Common myeloid progenitor, CD34-positive (primary cell): Measurements from ENCODE around the gene TM6SF1.
A peak's percentile ranks its signal among the peaks of the same experiment; 100 is the strongest.
"Not testable (repeated sequence)": the region's sequence is repeated elsewhere in the genome, so short reads cannot be mapped to it uniquely, and the experiment has no call there.

Experiments used
- CTCF ChIA-PET: fragments of 350-600 bp; sonication (Branson Sonifier 250); formaldehyde crosslinking; loops from one replicate; lab custom pipeline; 2021; ENCODE audit warnings: antibody characterized with exemption; lab: Charles Lee
- POLR2A ChIA-PET: fragments of 350-600 bp; sonication (Branson Sonifier 250); formaldehyde crosslinking; loops from one replicate; lab custom pipeline; 2021; ENCODE audit warnings: antibody characterized with exemption; lab: Charles Lee
- DNase-seq, 3 donors: peaks; one replicate each; pipeline versions ENCODE4 v3.0.0 to v3.0.0-alpha.2; 2013
- H3K27ac ChIP-seq, 2 experiments: 1 replicate in 1 of 2; 2 replicates in 1 of 2; pipeline ENCODE4 v1.7.0; 2013; ENCODE audit warnings: inconsistent platforms in 2 of 2, low read length in 2 of 2, mild to moderate bottlenecking in 2 of 2, low read depth in 1 of 2, moderate library complexity in 1 of 2; ENCODE audit not compliant: severe bottlenecking in 2 of 2, insufficient read depth in 1 of 2, poor library complexity in 1 of 2
- H3K27me3 ChIP-seq, 5 experiments: replicated peaks in 2 of 5; 1 replicate in 3 of 5; 2 replicates in 2 of 5; pipeline versions ENCODE4 v1.6.1 to v1.7.0; 2013; ENCODE audit warnings: low read length in 4 of 5, mild to moderate bottlenecking in 2 of 5, moderate library complexity in 2 of 5, inconsistent platforms in 1 of 5; ENCODE audit not compliant: insufficient read depth in 5 of 5, control insufficient read depth in 4 of 5
- H3K36me3 ChIP-seq, 4 experiments: 1 replicate in 2 of 4; 2 replicates in 2 of 4; pipeline versions ENCODE4 v1.6.1 to v1.7.0; 2013; ENCODE audit warnings: low read length in 3 of 4, control low read depth in 1 of 4, mild to moderate bottlenecking in 1 of 4; ENCODE audit not compliant: control insufficient read depth in 4 of 4, insufficient read depth in 4 of 4
- H3K4me1 ChIP-seq, 4 experiments: 1 replicate in 3 of 4; 2 replicates in 1 of 4; pipeline versions ENCODE4 v1.6.1 to v1.7.1; 2013; ENCODE audit warnings: low read length in 3 of 4, mild to moderate bottlenecking in 3 of 4, control low read depth in 1 of 4, inconsistent platforms in 1 of 4, moderate library complexity in 1 of 4; ENCODE audit not compliant: control insufficient read depth in 4 of 4, insufficient read depth in 4 of 4; ENCODE audit errors: control extremely low read depth in 1 of 4
- H3K4me3 ChIP-seq, 7 experiments: 1 replicate in 4 of 7; 2 replicates in 3 of 7; pipeline versions ENCODE4 v1.5.1 to v1.7.0; 2013; ENCODE audit warnings: mild to moderate bottlenecking in 7 of 7, low read length in 6 of 7, moderate library complexity in 6 of 7, inconsistent platforms in 2 of 7, low read depth in 2 of 7, control low read depth in 1 of 7; ENCODE audit not compliant: insufficient read depth in 4 of 7, control insufficient read depth in 1 of 7; ENCODE audit errors: extremely low read depth in 1 of 7
- H3K9me3 ChIP-seq, 5 experiments: 1 replicate in 4 of 5; 2 replicates in 1 of 5; pipeline versions ENCODE4 v1.6.1 to v1.7.1; 2013; ENCODE audit warnings: low read length in 4 of 5, mild to moderate bottlenecking in 2 of 5, inconsistent platforms in 1 of 5, low read depth in 1 of 5, moderate library complexity in 1 of 5; ENCODE audit not compliant: control insufficient read depth in 4 of 5, insufficient read depth in 2 of 5; ENCODE audit errors: control extremely low read depth in 1 of 5
- WGBS: methylation state at CpG from one replicate; pipeline ENCODE4 v1.1.5; 2013; ENCODE audit not compliant: insufficient coverage; 5-methylcytosine and 5-hydroxymethylcytosine counted together

Gene TM6SF1

GRCh38 chr15:83065431-83065830 is 42.0 kb upstream of the TM6SF1 start:
- Histone ChIP-seq H3K9me3 (no peaks in the 10 kb centered on the region), H3K27me3 (no peaks in the 10 kb centered on the region), H3K36me3 (peaks cover 0 to 16% (median 4%) of the 10 kb centered on the region in 4 experiments), H3K27ac (peak overlapping the region in 1 of 2 experiments; percentile 86), H3K4me1 (peaks cover 31 to 59% (median 44%) of the 10 kb centered on the region in 4 experiments), H3K4me3 (peak overlapping the region in 6 of 7 experiments; percentile 79 to 98 (median 94))
- POLR2A ChIA-PET: no interaction called here
- whole genome bisulfite sequencing: 60% methylated on average over 1 of the region's 3 CpGs
- no peak for DNase-seq
- CTCF ChIA-PET: interaction anchor here (1.3 kb wide), 1 partner anchor 21 kb away, joined by 3 read pairs; no protein-coding TSS in a partner anchor

DNA sequence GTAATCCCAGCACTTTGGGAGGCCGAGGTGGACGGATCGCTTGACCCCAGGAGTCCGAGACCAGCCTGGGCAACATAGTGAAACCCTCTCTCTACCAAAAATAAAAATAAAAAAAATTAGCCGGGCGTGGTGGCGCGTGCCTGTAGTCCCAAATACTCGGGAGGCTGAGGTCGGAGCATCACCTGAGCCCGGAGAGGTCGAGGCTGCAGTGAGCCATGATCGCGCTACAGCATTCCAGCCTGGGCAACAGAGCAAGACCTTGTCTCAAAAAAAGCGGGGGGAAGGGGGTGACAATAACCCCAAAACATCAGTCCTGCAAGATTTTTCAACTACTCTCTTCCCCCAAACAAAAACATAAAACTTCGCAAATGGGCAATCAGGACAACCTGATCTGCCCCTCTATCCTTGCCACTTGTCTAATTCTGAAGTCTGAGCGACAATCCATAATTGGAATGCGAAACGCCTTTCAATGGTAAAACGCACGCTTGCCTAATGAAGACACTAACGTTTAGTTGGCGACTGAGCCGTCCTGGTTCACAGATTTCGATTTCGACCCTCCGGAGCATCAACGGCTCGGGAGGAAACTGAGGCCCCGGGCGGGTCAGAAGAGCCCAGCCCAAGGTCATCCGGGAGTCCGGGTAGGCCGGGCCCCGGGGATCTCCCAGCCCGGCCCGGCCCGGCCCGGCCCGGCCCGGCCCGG is 41.3 kb upstream of the TM6SF1 start:
- Histone ChIP-seq H3K27me3 (no peaks in the 10 kb centered on the region), H3K9me3 (no peaks in the 10 kb centered on the region), H3K27ac (peak overlapping the region; percentile 64 to 86), H3K4me3 (peak overlapping the region; percentile 71 to 98 (median 91)), H3K4me1 (peaks cover 31 to 59% (median 44%) of the 10 kb centered on the region in 4 experiments), H3K36me3 (peaks cover 0 to 14% (median 4%) of the 10 kb centered on the region in 4 experiments)
- DNase-seq: peak in 1 of 3 donors; percentile 27
- POLR2A ChIA-PET: interaction anchor here (0.6 to 2.5 kb wide), 3 partner anchors 8 to 204 kb away, joined by 3 to 14 read pairs (median 5); partner anchors contain the start of gene TM6SF1
- CTCF ChIA-PET: interaction anchor here (1.1 to 1.9 kb wide), 3 partner anchors 15 to 129 kb away, joined by 3 to 7 read pairs (median 3); no protein-coding TSS in a partner anchor
- WGBS: 6% methylated on average over 33 of the region's 42 CpGs

GRCh38 chr15:83066734-83067637 is 40.5 kb upstream of the TM6SF1 start, which contains the start of gene BTBD1:
Gene BTBD1 (minus strand): TSS chr15:83067252. CDS start chr15:83067151, 101 bp downstream.
- whole genome bisulfite sequencing: 0% methylated on average over 81 of the region's 90 CpGs
- Histone ChIP-seq H3K36me3 (peaks cover 0 to 7% (median 0%) of the 10 kb centered on the region in 4 experiments), H3K9me3 (no peaks in the 10 kb centered on the region), H3K4me3 (peak within 1 kb of the TSS; percentile 71 to 98 (median 91)), H3K4me1 (peaks cover 28 to 53% (median 43%) of the 10 kb centered on the region in 4 experiments), H3K27me3 (no peaks in the 10 kb centered on the region), H3K27ac (peak within 1 kb of the TSS; percentile 64 to 86)
- DNase-seq: peak; percentile 77 to 86 (median 78)
- CTCF ChIA-PET: interaction anchor here (0.9 to 2.1 kb wide), 6 partner anchors 14 to 128 kb away, joined by 3 to 7 read pairs (median 4); no protein-coding TSS in a partner anchor
- POLR2A ChIA-PET: interaction anchor here (0.6 to 2.5 kb wide), 4 partner anchors 9 to 205 kb away, joined by 3 to 14 read pairs (median 4); partner anchors contain the start of gene TM6SF1

- 76% methylated on average over 11 of the region's 12 CpGs for WGBS
- no peak for DNase-seq
- Histone ChIP-seq H3K36me3 (peaks cover 0 to 1% (median 0%) of the 10 kb centered on the region in 4 experiments), H3K4me1 (peaks cover 23 to 47% (median 37%) of the 10 kb centered on the region in 4 experiments), H3K9me3 (no peaks in the 10 kb centered on the region), H3K27me3 (no peaks in the 10 kb centered on the region), H3K4me3 (peak overlapping the region; percentile 71 to 98 (median 91)), H3K27ac (peak overlapping the region; percentile 64 to 86)
- POLR2A ChIA-PET: interaction anchor here (0.6 to 2.5 kb wide), 2 partner anchors 38 to 40 kb away, joined by 3 to 14 read pairs; partner anchors contain the start of gene TM6SF1
- CTCF ChIA-PET: interaction anchor here (1.4 to 2.1 kb wide), 4 partner anchors 14 to 127 kb away, joined by 3 to 7 read pairs (median 4); no protein-coding TSS in a partner anchor
Measured at GRCh38 chr15:83067638-83067962, 39.8 kb upstream of the TM6SF1 start.

DNA sequence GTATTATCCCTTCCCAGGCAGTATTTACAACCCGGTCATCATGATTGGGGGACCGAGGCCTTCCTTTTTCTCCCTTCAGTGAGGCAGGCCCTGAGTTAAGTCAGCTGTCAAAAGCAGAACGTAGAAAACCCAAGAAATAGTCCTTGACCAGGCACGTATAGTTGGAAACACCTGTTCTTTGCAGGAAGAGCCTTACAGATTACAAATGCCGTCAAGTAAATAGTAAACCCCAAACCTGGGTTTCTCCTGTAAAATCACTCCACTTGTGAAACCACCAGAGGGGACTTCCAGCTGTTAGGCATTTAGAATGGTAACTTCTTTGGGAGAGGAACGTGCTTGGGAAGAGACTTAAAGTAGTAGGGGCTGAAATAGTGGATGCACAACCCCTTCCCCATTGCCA is 39.4 kb upstream of the TM6SF1 start:
- Histone ChIP-seq H3K36me3 (no peaks in the 10 kb centered on the region), H3K27me3 (no peaks in the 10 kb centered on the region), H3K4me3 (peak overlapping the region in 1 of 7 experiments; percentile 15), H3K9me3 (peaks cover 0 to 1% (median 0%) of the 10 kb centered on the region in 5 experiments), H3K4me1 (peaks cover 19 to 42% (median 32%) of the 10 kb centered on the region in 4 experiments), H3K27ac (peak overlapping the region in 1 of 2 experiments; percentile 86)
- DNase-seq: no peak
- POLR2A ChIA-PET: interaction anchor here (2.5 kb wide), 1 partner anchor 40 kb away, joined by 14 read pairs; the partner anchor contains the start of gene TM6SF1
- WGBS: 80% methylated on average over 4 of the region's 6 CpGs
- CTCF ChIA-PET: interaction anchor here (0.7 to 2.1 kb wide), 5 partner anchors 10 to 58 kb away, joined by 3 to 7 read pairs (median 4); no protein-coding TSS in a partner anchor

- DNase-seq: peak; percentile 45 to 80 (median 75)
- WGBS: no CpG with 5 or more reads among the region's 6 CpGs
- H3K27me3 ChIP-seq, H3K36me3 ChIP-seq, H3K4me3 ChIP-seq, POLR2A ChIA-PET, H3K9me3 ChIP-seq, H3K27ac ChIP-seq: not testable (repeated sequence)
- CTCF ChIA-PET: interaction anchor here (1.1 to 2.6 kb wide), 4 partner anchors 10 to 59 kb away, joined by 3 to 7 read pairs (median 4); no protein-coding TSS in a partner anchor
- H3K4me1 ChIP-seq: peaks cover 9 to 31% (median 22%) of the 10 kb centered on the region in 4 experiments
Measured at GRCh38 chr15:83069211-83069642, 38.2 kb upstream of the TM6SF1 start.
